NCI-H345 treated with DMSO at 0.1 percent for 48 hours (cell line): ENCODE measurements around the gene ANKMY1.
"Not testable (repeated sequence)": the region's sequence is repeated elsewhere in the genome, so short reads cannot be mapped to it uniquely, and the experiment has no call there.

ENCODE experiments used
- DNase-seq: peaks from one replicate; lab custom pipeline; 2025; ENCODE audit not compliant: unreplicated experiment; lab: John Stamatoyannopoulos, UW

The ANKMY1 gene

GRCh38 chr2:240506406-240507059 is 51.3 kb downstream of the ANKMY1 start:
- DNase-seq = no peak

- DNase-seq = no peak
Measured at GRCh38 chr2:240505910-240506309, 51.9 kb downstream of the ANKMY1 start.

- no peak for DNase-seq
Measured at GRCh38 chr2:240503848-240504247, 53.9 kb downstream of the ANKMY1 start.

GRCh38 chr2:240503375-240503774 is 54.4 kb downstream of the ANKMY1 start:
- no peak for DNase-seq

- DNase-seq = no peak
Measured at GRCh38 chr2:240502430-240503121, 55.2 kb downstream of the ANKMY1 start.

GRCh38 chr2:240502059-240502429 is 55.7 kb downstream of the ANKMY1 start:
- DNase-seq = no peak

GRCh38 chr2:240501531-240501991 is 56.2 kb downstream of the ANKMY1 start:
- no peak for DNase-seq

GRCh38 chr2:240500561-240501423 is 57.0 kb downstream of the ANKMY1 start:
- DNase-seq = no peak

- DNase-seq = no peak
Measured at GRCh38 chr2:240499309-240500301, 58.2 kb downstream of the ANKMY1 start.

GRCh38 chr2:240498958-240499260 is 58.9 kb downstream of the ANKMY1 start:
- DNase-seq = no peak

- DNase-seq = no peak
Measured at GRCh38 chr2:240498171-240498957, 59.4 kb downstream of the ANKMY1 start.

- not testable (repeated sequence) for DNase-seq
Measured at GRCh38 chr2:240497082-240497481, 60.7 kb downstream of the ANKMY1 start.

- not testable (repeated sequence) for DNase-seq
Measured at GRCh38 chr2:240494942-240495341, 62.8 kb downstream of the ANKMY1 start.

- DNase-seq = no peak
Measured at GRCh38 chr2:240494194-240494793, 63.5 kb downstream of the ANKMY1 start.

GRCh38 chr2:240491483-240491882 is 66.3 kb downstream of the ANKMY1 start:
- DNase-seq = no peak

GRCh38 chr2:240482141-240482540 is 75.6 kb downstream of the ANKMY1 start:
- DNase-seq = no peak

- DNase-seq = no peak
Measured at GRCh38 chr2:240481720-240482119, 76.1 kb downstream of the ANKMY1 start.

- DNase-seq = no peak
Measured at GRCh38 chr2:240480834-240481623, 76.8 kb downstream of the ANKMY1 start.

GRCh38 chr2:240479111-240479501 is 78.7 kb downstream of the ANKMY1 start:
- no peak for DNase-seq
